Keratinocyte (primary cell): ENCODE results near the gene VIPR2. TPM values are rescaled to one million over a fixed set of nuclear protein-coding genes. Genes with fewer than 3 reads are reported as not detected.

Experiments
- DNase-seq: peaks from one replicate; pipeline ENCODE4 v3.0.0-alpha.2; 2011; ENCODE audit warnings: low read depth, missing footprints, low spot score
- FAIRE-seq: peaks from 2 replicates; lab custom pipeline; 2011; peaks lifted over from hg19 to GRCh38; lab: Jason Lieb, UNC
- H2AFZ ChIP-seq: 2 replicates; pipeline ENCODE4 v1.6.0; 2012; ENCODE audit warnings: low read length, control low read depth, inconsistent platforms; ENCODE audit not compliant: control insufficient read depth
- H3K27ac ChIP-seq: 2 replicates; pipeline ENCODE4 v1.5.1; 2011; ENCODE audit warnings: low read length; ENCODE audit not compliant: control insufficient read depth, insufficient read depth
- H3K27me3 ChIP-seq: 3 replicates; pipeline ENCODE4 v1.6.0; 2011; ENCODE audit warnings: low read length; ENCODE audit not compliant: control insufficient read depth, insufficient read depth; ENCODE audit errors: extremely low read depth
- H3K36me3 ChIP-seq, 2 experiments: 2 replicates in 1 of 2; 3 replicates in 1 of 2; pipeline ENCODE4 v1.5.1; 2011; ENCODE audit warnings: low read length in 2 of 2, mild to moderate bottlenecking in 1 of 2; ENCODE audit not compliant: control insufficient read depth in 2 of 2, insufficient read depth in 2 of 2; ENCODE audit errors: extremely low read depth in 1 of 2
- H3K4me1 ChIP-seq: 3 replicates; pipeline ENCODE4 v1.5.1; 2011; ENCODE audit warnings: low read length; ENCODE audit not compliant: control insufficient read depth, insufficient read depth; ENCODE audit errors: extremely low read depth
- H3K4me2 ChIP-seq: 3 replicates; pipeline ENCODE4 v1.6.0; 2011; ENCODE audit warnings: low read depth, low read length; ENCODE audit not compliant: control insufficient read depth, insufficient read depth; ENCODE audit errors: extremely low read depth
- H3K4me3 ChIP-seq, 3 experiments: fragments of 200-600 bp in 1 of 3; sonication (generic) in 1 of 3; 2 replicates in 2 of 3; 3 replicates in 1 of 3; pipeline ENCODE4 v1.5.1; 2011 to 2016; ENCODE audit warnings: low read length in 3 of 3, mild to moderate bottlenecking in 3 of 3, control low read depth in 2 of 3, inconsistent platforms in 1 of 3, low read depth in 1 of 3, mixed read lengths in 1 of 3, mixed run types in 1 of 3, moderate library complexity in 1 of 3; ENCODE audit not compliant: control insufficient read depth in 2 of 3, insufficient read depth in 2 of 3; ENCODE audit errors: extremely low read depth in 1 of 3
- H3K79me2 ChIP-seq: 2 replicates; pipeline ENCODE4 v1.6.0; 2012; ENCODE audit warnings: low read length; ENCODE audit not compliant: control insufficient read depth, insufficient read depth
- H3K9ac ChIP-seq: 3 replicates; pipeline ENCODE4 v1.6.0; 2011; ENCODE audit warnings: low read length; ENCODE audit not compliant: control insufficient read depth, insufficient read depth; ENCODE audit errors: extremely low read depth
- H3K9me1 ChIP-seq: 3 replicates; pipeline ENCODE4 v1.6.0; 2011; ENCODE audit warnings: low read length; ENCODE audit not compliant: control insufficient read depth, insufficient read depth; ENCODE audit errors: extremely low read depth
- H3K9me3 ChIP-seq: 2 replicates; pipeline ENCODE4 v1.5.1; 2012; ENCODE audit warnings: low read depth, low read length; ENCODE audit not compliant: control insufficient read depth
- H4K20me1 ChIP-seq: 3 replicates; pipeline ENCODE4 v1.6.0; 2011; ENCODE audit warnings: low read length; ENCODE audit not compliant: control insufficient read depth, insufficient read depth; ENCODE audit errors: extremely low read depth
- EZH2 ChIP-seq: IDR thresholded peaks from one replicate; pipeline ENCODE4 v1.6.1; 2012; ENCODE audit warnings: inconsistent platforms, mild to moderate bottlenecking, low read length, moderate library complexity
- dilution Hi-C: fragments of 300-500 bp; cut with MboI; formaldehyde crosslinking; loops from one replicate; pipeline ENCODE4 v1.7.0; 2020; ENCODE audit warnings: low sequenced_read_pairs; ENCODE audit not compliant: extremely low pct_ligation_motif_present
- polyA plus RNA-seq, 5 experiments: library from polyadenylated mRNA; depleted of rRNA in 3 of 5; stranded (reverse) in 3 of 5; stranded (forward) in 1 of 5; unstranded in 1 of 5; fragments of >200 nt; gene quantifications; 1 replicate in 1 of 5; 2 replicates in 3 of 5; 3 replicates in 1 of 5; pipeline versions ENCODE4 v1.2.1 to v1.2.3, GENCODE V29; 2011 to 2012; ENCODE audit warnings: missing spikeins in 2 of 5, low read depth in 1 of 5, low replicate concordance in 1 of 5
- TF ChIP-seq, protein P1 (sequence below), 3 experiments: IDR thresholded peaks in 1 of 3; conservative IDR thresholded peaks in 1 of 3; optimal IDR thresholded peaks in 1 of 3; 2 replicates in 2 of 3; 3 replicates in 1 of 3; pipeline versions ENCODE3 to v1.5.1; 2011; ENCODE audit warnings: low read length in 3 of 3, mild to moderate bottlenecking in 3 of 3, moderate library complexity in 2 of 3, control low read depth in 1 of 3, inconsistent platforms in 1 of 3; ENCODE audit not compliant: insufficient read depth in 2 of 3; ENCODE audit errors: extremely low read depth in 1 of 3

VIPR2 gene
- polyA plus RNA-seq, 1 donor (not counting 4 experiments of a cell fraction or from before 2014, with no cell fraction given) = not detected

- Histone ChIP-seq H3K4me1 (no peaks in the 10 kb centered on the region), H4K20me1 (no peaks in the 10 kb centered on the region), H3K9ac (no peak overlapping the region), H3K27ac (no peak overlapping the region), H3K36me3 (no peaks in the 10 kb centered on the region), H3K4me2 (no peak overlapping the region), H3K4me3 (no peak overlapping the region), H3K79me2 (no peaks in the 10 kb centered on the region), H3K9me3 (peaks cover 2% of the 10 kb centered on the region), H2AFZ (no peak overlapping the region), H3K9me1 (no peaks in the 10 kb centered on the region), H3K27me3 (no peaks in the 10 kb centered on the region)
- TF ChIP-seq, protein P1, sequence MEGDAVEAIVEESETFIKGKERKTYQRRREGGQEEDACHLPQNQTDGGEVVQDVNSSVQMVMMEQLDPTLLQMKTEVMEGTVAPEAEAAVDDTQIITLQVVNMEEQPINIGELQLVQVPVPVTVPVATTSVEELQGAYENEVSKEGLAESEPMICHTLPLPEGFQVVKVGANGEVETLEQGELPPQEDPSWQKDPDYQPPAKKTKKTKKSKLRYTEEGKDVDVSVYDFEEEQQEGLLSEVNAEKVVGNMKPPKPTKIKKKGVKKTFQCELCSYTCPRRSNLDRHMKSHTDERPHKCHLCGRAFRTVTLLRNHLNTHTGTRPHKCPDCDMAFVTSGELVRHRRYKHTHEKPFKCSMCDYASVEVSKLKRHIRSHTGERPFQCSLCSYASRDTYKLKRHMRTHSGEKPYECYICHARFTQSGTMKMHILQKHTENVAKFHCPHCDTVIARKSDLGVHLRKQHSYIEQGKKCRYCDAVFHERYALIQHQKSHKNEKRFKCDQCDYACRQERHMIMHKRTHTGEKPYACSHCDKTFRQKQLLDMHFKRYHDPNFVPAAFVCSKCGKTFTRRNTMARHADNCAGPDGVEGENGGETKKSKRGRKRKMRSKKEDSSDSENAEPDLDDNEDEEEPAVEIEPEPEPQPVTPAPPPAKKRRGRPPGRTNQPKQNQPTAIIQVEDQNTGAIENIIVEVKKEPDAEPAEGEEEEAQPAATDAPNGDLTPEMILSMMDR (optimal IDR thresholded peaks at IDR 0.05 in 1 of 3, IDR thresholded peaks at IDR 0.05 in 1 of 3, conservative IDR thresholded peaks at IDR 0.05 in 1 of 3; ENCODE audit: extremely low read depth in 1 of 3, insufficient read depth in 2 of 3, low read length in 3 of 3) = no peak
- no peak for TF ChIP-seq EZH2
- DNase-seq (no peak), FAIRE-seq (no peak)
- dilution Hi-C loops = no loop called here
Measured at GRCh38 chr7:159005618-159006017, 139.0 kb downstream of the VIPR2 start.

DNA sequence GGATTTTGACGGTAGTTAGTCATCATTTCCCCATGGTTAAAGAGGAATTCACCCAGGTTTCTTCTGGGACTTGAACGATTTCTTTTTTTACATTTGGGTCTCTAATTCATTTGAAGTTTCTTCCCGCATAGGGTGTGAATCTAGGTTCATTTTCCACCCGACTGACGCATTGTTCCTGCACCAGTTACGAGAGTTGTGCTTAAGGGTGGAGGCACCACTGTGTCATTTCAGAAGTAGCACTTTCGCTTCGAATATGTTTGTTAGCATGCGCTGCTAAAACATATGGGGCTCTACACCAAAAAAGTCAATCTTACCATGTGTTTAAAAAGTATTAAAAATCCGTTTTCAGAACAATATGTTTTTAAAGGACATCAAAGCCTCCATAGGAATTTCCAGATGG, 140.3 kb downstream of the VIPR2 start:
- dilution Hi-C loops = no loop called here
- H3K27ac ChIP-seq = no peak overlapping the region

More for the DNA sequence above, 140.3 kb downstream of the VIPR2 start:
- Histone ChIP-seq H3K4me3 (no peak overlapping the region), H3K9me1 (no peaks in the 10 kb centered on the region), H3K4me2 (no peak overlapping the region), H3K9ac (no peak overlapping the region), H4K20me1 (no peaks in the 10 kb centered on the region), H3K9me3 (peaks cover 2% of the 10 kb centered on the region), H3K4me1 (no peaks in the 10 kb centered on the region), H3K27me3 (no peaks in the 10 kb centered on the region), H3K79me2 (no peaks in the 10 kb centered on the region), H2AFZ (no peak overlapping the region), H3K36me3 (no peaks in the 10 kb centered on the region)
- no peak for TF ChIP-seq EZH2
- TF ChIP-seq, protein P1 (optimal IDR thresholded peaks at IDR 0.05 in 1 of 3, IDR thresholded peaks at IDR 0.05 in 1 of 3, conservative IDR thresholded peaks at IDR 0.05 in 1 of 3; ENCODE audit: extremely low read depth in 1 of 3, insufficient read depth in 2 of 3, low read length in 3 of 3) = no peak
- FAIRE-seq = no peak
- no peak for DNase-seq
